Peyer's patch (tissue), 4 donors: ENCODE data around the gene PNPLA1. TPM values are rescaled to one million over a fixed set of nuclear protein-coding genes. Genes with fewer than 3 reads are reported as not detected.
A peak's percentile ranks its signal among the peaks of the same experiment; 100 is the strongest.

Experiments
- DNase-seq, 3 donors: peaks; one replicate each; pipeline ENCODE4 v3.0.0-alpha.2; 2017 to 2019
- H3K27ac ChIP-seq, 4 donors: fragments of 200-600 bp; sonication (generic); one replicate each; pipeline ENCODE4 v1.5.1; 2016 to 2019
- H3K27me3 ChIP-seq, 2 donors: fragments of 200-600 bp; sonication (generic); one replicate each; pipeline ENCODE4 v1.5.1; 2019
- H3K36me3 ChIP-seq, 3 donors: fragments of 200-600 bp; sonication (generic); one replicate each; pipeline ENCODE4 v1.5.1; 2016 to 2019
- H3K4me1 ChIP-seq, 4 donors: fragments of 200-600 bp; sonication (generic); one replicate each; pipeline ENCODE4 v1.5.1; 2016 to 2019
- H3K4me3 ChIP-seq, 4 donors: fragments of 200-600 bp; sonication (generic); 1 replicate in 3 of 4; 2 replicates in 1 of 4; pipeline ENCODE4 v1.5.1; 2016 to 2019; ENCODE audit warnings: mild to moderate bottlenecking in 1 of 4
- H3K9me3 ChIP-seq, 4 donors: fragments of 200-600 bp; sonication (generic); one replicate each; pipeline ENCODE4 v1.5.1; 2016 to 2019; ENCODE audit warnings: mild to moderate bottlenecking in 1 of 4
- POLR2A ChIP-seq, 2 donors: fragments of 450-650 bp; IDR thresholded peaks; one replicate each; pipeline ENCODE4 v1.5.1; 2017; ENCODE audit warnings: antibody characterized with exemption in 2 of 2, mild to moderate bottlenecking in 2 of 2, moderate library complexity in 2 of 2
- total RNA-seq, 4 donors: library from RNA; depleted of rRNA; stranded (reverse); fragments of >200 nt; gene quantifications; one replicate each; pipeline ENCODE4 v1.1.0, GENCODE V29; 2016
- TF ChIP-seq, protein P1 (sequence below), 6 experiments: fragments of 450-650 bp in 4 of 6; fragments of 200-600 bp in 2 of 6; sonication (generic) in 1 of 6; IDR thresholded peaks; one replicate each; pipeline ENCODE4 v1.5.1; 2017 to 2019; ENCODE audit warnings: antibody characterized with exemption in 6 of 6, mild to moderate bottlenecking in 3 of 6, moderate library complexity in 1 of 6

The PNPLA1 gene
- total RNA-seq, 4 donors from 2014 or later: 1.3 to 4.0 (median 3.0) TPM; not detected in 1

DNA sequence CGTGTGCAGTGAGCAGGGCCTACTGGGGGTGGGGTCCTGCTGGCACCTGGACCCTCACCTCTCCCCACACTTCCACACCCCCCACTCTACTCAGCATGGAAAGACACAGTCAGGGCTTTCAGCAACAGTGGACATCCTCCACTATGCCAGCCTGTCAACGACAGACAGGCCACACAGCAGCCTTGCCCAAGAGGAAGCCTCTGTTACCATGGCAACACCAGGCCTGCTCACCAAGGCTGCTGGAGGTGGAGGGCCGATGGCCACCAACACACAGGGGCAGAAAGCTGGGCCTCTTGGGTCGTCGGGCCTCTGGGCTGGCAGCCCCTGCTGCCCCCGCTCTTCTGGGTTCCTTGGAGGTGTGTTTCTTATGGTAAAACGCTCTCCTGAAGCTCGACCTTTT is 53.2 kb downstream of the PNPLA1 start:
- Histone ChIP-seq H3K9me3 (no peaks in the 10 kb centered on the region), H3K4me1 (peaks cover 0 to 5% (median 0%) of the 10 kb centered on the region in 4 donors), H3K27me3 (no peaks in the 10 kb centered on the region), H3K27ac (no peak overlapping the region), H3K4me3 (no peak overlapping the region), H3K36me3 (peaks cover 0 to 35% (median 0%) of the 10 kb centered on the region in 3 donors)
- DNase-seq: no peak
- no peak for TF ChIP-seq POLR2A (IDR thresholded peaks at IDR 0.05)
- TF ChIP-seq, protein P1, sequence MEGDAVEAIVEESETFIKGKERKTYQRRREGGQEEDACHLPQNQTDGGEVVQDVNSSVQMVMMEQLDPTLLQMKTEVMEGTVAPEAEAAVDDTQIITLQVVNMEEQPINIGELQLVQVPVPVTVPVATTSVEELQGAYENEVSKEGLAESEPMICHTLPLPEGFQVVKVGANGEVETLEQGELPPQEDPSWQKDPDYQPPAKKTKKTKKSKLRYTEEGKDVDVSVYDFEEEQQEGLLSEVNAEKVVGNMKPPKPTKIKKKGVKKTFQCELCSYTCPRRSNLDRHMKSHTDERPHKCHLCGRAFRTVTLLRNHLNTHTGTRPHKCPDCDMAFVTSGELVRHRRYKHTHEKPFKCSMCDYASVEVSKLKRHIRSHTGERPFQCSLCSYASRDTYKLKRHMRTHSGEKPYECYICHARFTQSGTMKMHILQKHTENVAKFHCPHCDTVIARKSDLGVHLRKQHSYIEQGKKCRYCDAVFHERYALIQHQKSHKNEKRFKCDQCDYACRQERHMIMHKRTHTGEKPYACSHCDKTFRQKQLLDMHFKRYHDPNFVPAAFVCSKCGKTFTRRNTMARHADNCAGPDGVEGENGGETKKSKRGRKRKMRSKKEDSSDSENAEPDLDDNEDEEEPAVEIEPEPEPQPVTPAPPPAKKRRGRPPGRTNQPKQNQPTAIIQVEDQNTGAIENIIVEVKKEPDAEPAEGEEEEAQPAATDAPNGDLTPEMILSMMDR (IDR thresholded peaks at IDR 0.05): no peak

DNA sequence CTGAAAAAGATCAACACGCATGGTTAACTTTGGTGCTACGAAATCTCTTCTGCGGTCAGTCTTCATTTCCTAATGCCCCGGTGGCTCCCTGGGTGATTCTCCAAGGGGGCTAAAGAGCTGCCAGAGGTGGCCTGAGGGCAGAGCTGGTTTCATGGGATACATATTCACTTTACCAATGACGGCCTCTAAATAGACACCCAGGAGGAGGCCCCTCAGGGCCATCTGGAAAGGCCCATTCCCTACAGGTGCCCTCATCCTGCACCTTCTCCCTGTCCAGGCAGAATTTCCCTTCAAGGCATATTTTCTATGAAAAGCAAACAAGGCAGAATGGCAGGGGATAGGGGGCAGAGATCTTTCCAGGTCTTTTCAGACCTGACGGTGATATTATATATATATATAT is 54.3 kb downstream of the PNPLA1 start:
- TF ChIP-seq, protein P1 (IDR thresholded peaks at IDR 0.05): no peak
- DNase-seq: no peak
- peaks cover 0 to 35% (median 0%) of the 10 kb centered on the region in 3 donors for H3K36me3 ChIP-seq

GRCh38 chr6:36324715-36325114 is 54.9 kb downstream of the PNPLA1 start:
- H3K9me3 ChIP-seq: no peaks in the 10 kb centered on the region
- H3K36me3 ChIP-seq: peaks cover 0 to 35% (median 0%) of the 10 kb centered on the region in 3 donors
- no peak for DNase-seq
- no peaks in the 10 kb centered on the region for H3K4me1 ChIP-seq
- H3K27me3 ChIP-seq: no peaks in the 10 kb centered on the region
- H3K27ac ChIP-seq: no peak overlapping the region
- no peak for TF ChIP-seq POLR2A (IDR thresholded peaks at IDR 0.05)
- TF ChIP-seq, protein P1 (IDR thresholded peaks at IDR 0.05): no peak
- no peak overlapping the region for H3K4me3 ChIP-seq

More for the DNA sequence above, 54.3 kb downstream of the PNPLA1 start:
- no peaks in the 10 kb centered on the region for H3K27me3 ChIP-seq
- no peak overlapping the region for H3K4me3 ChIP-seq
- H3K9me3 ChIP-seq: no peaks in the 10 kb centered on the region
- H3K27ac ChIP-seq: no peak overlapping the region
- peaks cover 0 to 2% (median 0%) of the 10 kb centered on the region in 4 donors for H3K4me1 ChIP-seq

DNA sequence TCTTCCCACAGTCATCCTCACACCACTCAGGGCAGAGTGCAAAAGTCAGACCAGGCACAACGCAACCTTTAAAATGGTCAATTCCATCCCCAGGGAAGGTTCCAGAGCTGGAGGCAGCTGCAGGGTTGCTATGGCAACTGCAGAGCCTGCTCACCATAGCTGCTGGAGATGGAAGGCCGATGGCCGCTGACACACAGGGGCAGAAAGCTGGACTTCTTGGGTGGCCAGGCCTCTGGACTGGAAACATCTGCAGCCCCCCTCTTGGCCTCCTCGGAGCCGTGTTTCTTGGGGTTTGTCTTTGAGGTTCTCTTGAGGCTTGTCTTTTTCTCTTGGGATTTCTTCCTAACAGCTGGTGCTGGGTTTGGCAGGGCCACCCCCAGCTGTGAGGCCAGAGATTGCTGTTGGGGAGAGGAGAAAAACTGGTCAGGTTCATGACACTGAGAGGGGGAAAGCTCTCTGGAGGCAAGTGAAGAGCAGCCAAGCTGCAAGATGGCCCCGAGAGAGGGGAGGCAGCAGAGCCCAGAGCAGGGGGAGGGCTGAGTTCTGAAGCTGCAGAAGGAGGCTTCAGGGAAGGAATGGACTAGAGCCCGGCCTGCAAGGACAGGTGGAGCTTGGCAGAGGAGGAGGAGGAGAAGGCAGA is 56.6 kb downstream of the PNPLA1 start:
- peaks cover 0 to 30% (median 0%) of the 10 kb centered on the region in 3 donors for H3K36me3 ChIP-seq
- no peak for TF ChIP-seq POLR2A (IDR thresholded peaks at IDR 0.05)
- TF ChIP-seq, protein P1 (IDR thresholded peaks at IDR 0.05): no peak

GRCh38 chr6:36327226-36327918 is 57.5 kb downstream of the PNPLA1 start:
- Histone ChIP-seq H3K27ac (no peak overlapping the region), H3K9me3 (no peaks in the 10 kb centered on the region), H3K36me3 (peaks cover 0 to 29% (median 0%) of the 10 kb centered on the region in 3 donors), H3K4me1 (no peaks in the 10 kb centered on the region), H3K27me3 (no peaks in the 10 kb centered on the region), H3K4me3 (no peak overlapping the region)
- TF ChIP-seq, protein P1 (IDR thresholded peaks at IDR 0.05): no peak
- no peak for TF ChIP-seq POLR2A (IDR thresholded peaks at IDR 0.05)
- DNase-seq: no peak

More for the DNA sequence above, 56.6 kb downstream of the PNPLA1 start:
- Histone ChIP-seq H3K27me3 (no peaks in the 10 kb centered on the region), H3K9me3 (no peaks in the 10 kb centered on the region), H3K4me3 (no peak overlapping the region), H3K27ac (no peak overlapping the region), H3K4me1 (no peaks in the 10 kb centered on the region)
- peak in 1 of 3 donors; percentile 24 for DNase-seq
